WTC11 (cell line): ENCODE results near the gene CDH2. TPM values are rescaled to one million over a fixed set of nuclear protein-coding genes. Genes with fewer than 3 reads are reported as not detected.

Experiments
- ATAC-seq: fragments of 200-7000 bp; cut with Tn5 transposase; 2 replicates; pipeline ENCODE4 v1.10.0; 2021; ENCODE audit warnings: mild to moderate bottlenecking, moderate library complexity
- CTCF ChIA-PET: fragments of 300-600 bp; sonication (Branson Sonifier 250); formaldehyde crosslinking; loops from one replicate; lab custom pipeline; 2021; ENCODE audit warnings: antibody characterized with exemption; lab: Charles Lee
- POLR2A ChIA-PET: fragments of 350-600 bp; sonication (Branson Sonifier 250); formaldehyde crosslinking; loops from one replicate; lab custom pipeline; 2021; ENCODE audit warnings: antibody characterized with exemption; lab: Charles Lee
- DNase-seq: peaks from one replicate; pipeline ENCODE4 v3.0.0; 2021; ENCODE audit warnings: low spot score
- H3K27ac Mint-ChIP-seq: 2 replicates; pipeline ENCODE4 v1.8.0; 2021; ENCODE audit warnings: mixed read lengths
- H3K27me3 Mint-ChIP-seq: 2 replicates; pipeline ENCODE4 v1.8.0; 2021; ENCODE audit warnings: low read depth, mild to moderate bottlenecking, moderate library complexity, mixed read lengths
- H3K36me3 Mint-ChIP-seq: 2 replicates; pipeline ENCODE4 v1.8.0; 2021; ENCODE audit warnings: mixed read lengths
- H3K4me1 Mint-ChIP-seq: 2 replicates; pipeline ENCODE4 v1.8.0; 2022; ENCODE audit warnings: mixed read lengths
- H3K4me3 Mint-ChIP-seq: 2 replicates; pipeline ENCODE4 v1.8.0; 2021; ENCODE audit warnings: mild to moderate bottlenecking, moderate library complexity, mixed read lengths
- H3K9me3 Mint-ChIP-seq: 2 replicates; pipeline ENCODE4 v1.8.0; 2021; ENCODE audit warnings: mixed read lengths
- AFF4 ChIP-seq: sonication (generic); formaldehyde crosslinking; IDR thresholded peaks from 2 replicates; pipeline ENCODE4 v1.8.1; 2023; ENCODE audit warnings: mild to moderate bottlenecking, missing genetic modification reagents, borderline replicate concordance
- ATF1 ChIP-seq: sonication (generic); formaldehyde crosslinking; IDR thresholded peaks from 2 replicates; pipeline ENCODE4 v1.8.1; 2023; ENCODE audit warnings: mild to moderate bottlenecking, moderate library complexity, missing genetic modification reagents
- CREB1 ChIP-seq: sonication (generic); formaldehyde crosslinking; IDR thresholded peaks from 2 replicates; pipeline ENCODE4 v1.8.0; 2023; ENCODE audit warnings: mild to moderate bottlenecking, missing genetic modification reagents
- EMX1 ChIP-seq: fragments of 250-450 bp; sonication (Bioruptor Pico); IDR thresholded peaks from 2 replicates; pipeline ENCODE4 v1.8.0; 2021; ENCODE audit warnings: mild to moderate bottlenecking
- GRHL2 ChIP-seq: fragments of 250-450 bp; sonication (Bioruptor Pico); IDR thresholded peaks from 2 replicates; pipeline ENCODE4 v1.8.0; 2022; ENCODE audit warnings: mild to moderate bottlenecking, moderate library complexity; ENCODE audit not compliant: insufficient replicate concordance, severe bottlenecking
- GTF2I ChIP-seq: fragments of 250-450 bp; sonication (Bioruptor Pico); conservative IDR thresholded peaks from 2 replicates; pipeline ENCODE4 v1.4.0; 2021; ENCODE audit warnings: mild to moderate bottlenecking
- HMGXB4 ChIP-seq: sonication (generic); formaldehyde crosslinking; IDR thresholded peaks from 2 replicates; pipeline ENCODE4 v1.8.1; 2023; ENCODE audit warnings: mild to moderate bottlenecking, moderate library complexity, missing genetic modification reagents
- JUN ChIP-seq: sonication (generic); formaldehyde crosslinking; IDR thresholded peaks from 2 replicates; pipeline ENCODE4 v1.8.0; 2023; ENCODE audit warnings: mild to moderate bottlenecking, missing genetic modification reagents
- NFATC4 ChIP-seq: fragments of 250-450 bp; sonication (Bioruptor Pico); IDR thresholded peaks from 2 replicates; pipeline ENCODE4 v1.9.0; 2021; ENCODE audit warnings: mild to moderate bottlenecking
- NR3C1 ChIP-seq: sonication (generic); formaldehyde crosslinking; conservative IDR thresholded peaks from 2 replicates; pipeline ENCODE4 v1.8.1; 2023; ENCODE audit warnings: low read depth, mild to moderate bottlenecking, missing genetic modification reagents
- PRDM15 ChIP-seq: sonication (generic); formaldehyde crosslinking; IDR thresholded peaks from 2 replicates; pipeline ENCODE4 v1.8.0; 2022; ENCODE audit warnings: missing genetic modification reagents
- PRRX2 ChIP-seq: fragments of 250-450 bp; sonication (Bioruptor Pico); IDR thresholded peaks from 2 replicates; pipeline ENCODE4 v1.8.0; 2021; ENCODE audit warnings: mild to moderate bottlenecking
- RELA ChIP-seq: sonication (generic); formaldehyde crosslinking; IDR thresholded peaks from 2 replicates; pipeline ENCODE4 v1.8.1; 2022; ENCODE audit warnings: missing genetic modification reagents, mild to moderate bottlenecking, borderline replicate concordance
- RORB ChIP-seq: fragments of 250-450 bp; sonication (Bioruptor Pico); IDR thresholded peaks from 2 replicates; pipeline ENCODE4 v1.9.0; 2021; ENCODE audit warnings: mild to moderate bottlenecking
- TP53 ChIP-seq: sonication (generic); formaldehyde crosslinking; IDR thresholded peaks from 2 replicates; pipeline ENCODE4 v1.8.1; 2023; ENCODE audit warnings: mild to moderate bottlenecking, missing genetic modification reagents
- ZNF263 ChIP-seq: sonication (generic); formaldehyde crosslinking; IDR thresholded peaks from 2 replicates; pipeline ENCODE4 v1.8.1; 2022; ENCODE audit warnings: low read depth, mild to moderate bottlenecking, moderate library complexity, missing genetic modification reagents
- ZNF416 ChIP-seq: fragments of 250-450 bp; sonication (Bioruptor Pico); IDR thresholded peaks from 2 replicates; pipeline ENCODE4 v1.9.0; 2021; ENCODE audit warnings: mild to moderate bottlenecking, inconsistent platforms
- ZNF671 ChIP-seq: fragments of 250-450 bp; sonication (Bioruptor Pico); IDR thresholded peaks from 2 replicates; pipeline ENCODE4 v1.8.0; 2021; ENCODE audit warnings: mild to moderate bottlenecking
- total RNA-seq: library from RNA; stranded (reverse); gene quantifications from 3 replicates; pipeline ENCODE4 v1.2.3, GENCODE V29; 2021
- TF ChIP-seq, protein P1 (sequence below): sonication (generic); formaldehyde crosslinking; IDR thresholded peaks from 2 replicates; pipeline ENCODE4 v1.8.1; 2022; ENCODE audit warnings: low read depth, missing genetic modification reagents, borderline replicate concordance
- TF ChIP-seq, protein P2 (sequence below): sonication (generic); formaldehyde crosslinking; conservative IDR thresholded peaks from 2 replicates; pipeline ENCODE4 v1.8.1; 2022; ENCODE audit warnings: mild to moderate bottlenecking, missing genetic modification reagents
- TF ChIP-seq, protein P3 (sequence below): sonication (generic); formaldehyde crosslinking; IDR thresholded peaks from 2 replicates; pipeline ENCODE4 v1.8.0; 2023; ENCODE audit warnings: missing genetic modification reagents
- TF ChIP-seq, protein P4 (sequence below): fragments of 250-450 bp; sonication (Bioruptor Pico); IDR thresholded peaks from 2 replicates; pipeline ENCODE4 v1.8.0; 2021; ENCODE audit warnings: mild to moderate bottlenecking

Gene CDH2
- total RNA-seq, 1 experiment from 2014 or later, result 17.3 TPM

- TF ChIP-seq ATF1 (no peak), CREB1 (CRISPR knock-in tag) (no peak), NR3C1 (CRISPR knock-in tag) (no peak), PRDM15 (no peak), RORB (no peak), ZNF416 (CRISPR knock-in tag) (no peak)
- TF ChIP-seq, protein P1, sequence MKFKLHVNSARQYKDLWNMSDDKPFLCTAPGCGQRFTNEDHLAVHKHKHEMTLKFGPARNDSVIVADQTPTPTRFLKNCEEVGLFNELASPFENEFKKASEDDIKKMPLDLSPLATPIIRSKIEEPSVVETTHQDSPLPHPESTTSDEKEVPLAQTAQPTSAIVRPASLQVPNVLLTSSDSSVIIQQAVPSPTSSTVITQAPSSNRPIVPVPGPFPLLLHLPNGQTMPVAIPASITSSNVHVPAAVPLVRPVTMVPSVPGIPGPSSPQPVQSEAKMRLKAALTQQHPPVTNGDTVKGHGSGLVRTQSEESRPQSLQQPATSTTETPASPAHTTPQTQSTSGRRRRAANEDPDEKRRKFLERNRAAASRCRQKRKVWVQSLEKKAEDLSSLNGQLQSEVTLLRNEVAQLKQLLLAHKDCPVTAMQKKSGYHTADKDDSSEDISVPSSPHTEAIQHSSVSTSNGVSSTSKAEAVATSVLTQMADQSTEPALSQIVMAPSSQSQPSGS (CRISPR knock-in tag), result no peak
- TF ChIP-seq, all 79 proteins: peak for 0
Observed at GRCh38 chr18:28114472-28114871, 62.5 kb downstream of the CDH2 start (continued).

DNA sequence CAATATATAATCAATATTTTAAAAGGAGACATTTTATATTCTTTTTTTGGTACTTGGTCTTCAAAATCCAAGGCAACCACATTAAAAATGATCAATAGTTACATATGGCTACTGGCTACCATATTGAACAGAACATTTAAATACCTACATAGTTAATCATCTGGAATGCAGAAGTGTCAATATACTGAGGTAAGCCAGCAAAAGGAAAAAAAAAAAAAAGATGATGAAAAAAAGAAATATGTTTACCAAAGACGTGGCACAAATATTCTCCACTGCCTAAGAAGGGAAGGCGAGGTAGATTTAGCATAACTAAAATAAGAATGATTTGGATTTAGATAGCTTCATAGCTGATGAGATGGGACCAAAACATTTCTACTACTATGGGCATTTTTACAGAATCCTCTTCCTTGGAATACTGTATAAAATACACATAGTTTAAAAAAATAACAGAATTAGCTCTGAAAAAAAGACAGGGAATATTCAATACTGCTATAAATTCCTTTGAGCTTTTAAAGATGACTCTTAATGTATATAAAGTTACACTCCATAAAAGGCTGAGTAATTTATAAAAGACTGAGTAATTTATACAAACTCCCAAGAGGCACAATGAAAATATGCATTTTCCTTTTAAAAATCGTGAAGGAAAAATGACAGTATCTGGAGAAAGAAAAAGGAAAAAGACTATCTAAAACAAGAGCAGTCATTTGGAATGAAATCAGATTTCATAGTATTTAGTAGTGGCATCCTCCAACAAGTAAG is 63.5 kb downstream of the CDH2 start:
- no peak overlapping the region for H3K4me3 Mint-ChIP-seq
- peaks cover 34% of the 10 kb centered on the region for H3K4me1 Mint-ChIP-seq
- ChIA-PET POLR2A (no interaction called here), CTCF (no interaction called here)
- no peak for TF ChIP-seq GRHL2
- TF ChIP-seq NFATC4 (CRISPR knock-in tag), result no peak
- no peak for TF ChIP-seq EMX1 (CRISPR knock-in tag)
- DNase-seq (no peak), ATAC-seq (no peak)
- no peak overlapping the region for H3K27ac Mint-ChIP-seq
- no peaks in the 10 kb centered on the region for H3K27me3 Mint-ChIP-seq
- no peaks in the 10 kb centered on the region for H3K9me3 Mint-ChIP-seq
- H3K36me3 Mint-ChIP-seq, result no peaks in the 10 kb centered on the region

GRCh38 chr18:28112056-28112470 is 64.9 kb downstream of the CDH2 start:
- Mint-ChIP-seq H3K4me3 (no peak overlapping the region), H3K27ac (no peak overlapping the region), H3K27me3 (no peaks in the 10 kb centered on the region), H3K9me3 (no peaks in the 10 kb centered on the region), H3K4me1 (peaks cover 45% of the 10 kb centered on the region), H3K36me3 (no peaks in the 10 kb centered on the region)
- POLR2A ChIA-PET, result no interaction called here
- ATAC-seq (no peak), DNase-seq (no peak)
- CTCF ChIA-PET, result no interaction called here
- TF ChIP-seq GTF2I (CRISPR knock-in tag), result no peak
- TF ChIP-seq, protein P2, sequence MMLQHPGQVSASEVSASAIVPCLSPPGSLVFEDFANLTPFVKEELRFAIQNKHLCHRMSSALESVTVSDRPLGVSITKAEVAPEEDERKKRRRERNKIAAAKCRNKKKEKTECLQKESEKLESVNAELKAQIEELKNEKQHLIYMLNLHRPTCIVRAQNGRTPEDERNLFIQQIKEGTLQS, result no peak
- no peak for TF ChIP-seq PRRX2 (CRISPR knock-in tag)
- TF ChIP-seq ZNF671 (CRISPR knock-in tag), result no peak
- TF ChIP-seq, protein P3, sequence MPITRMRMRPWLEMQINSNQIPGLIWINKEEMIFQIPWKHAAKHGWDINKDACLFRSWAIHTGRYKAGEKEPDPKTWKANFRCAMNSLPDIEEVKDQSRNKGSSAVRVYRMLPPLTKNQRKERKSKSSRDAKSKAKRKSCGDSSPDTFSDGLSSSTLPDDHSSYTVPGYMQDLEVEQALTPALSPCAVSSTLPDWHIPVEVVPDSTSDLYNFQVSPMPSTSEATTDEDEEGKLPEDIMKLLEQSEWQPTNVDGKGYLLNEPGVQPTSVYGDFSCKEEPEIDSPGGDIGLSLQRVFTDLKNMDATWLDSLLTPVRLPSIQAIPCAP (CRISPR knock-in tag), result no peak
- no peak for TF ChIP-seq AFF4 (CRISPR knock-in tag)
- no peak for TF ChIP-seq JUN (CRISPR knock-in tag)
- TF ChIP-seq ZNF263, result no peak
- TF ChIP-seq, protein P4, sequence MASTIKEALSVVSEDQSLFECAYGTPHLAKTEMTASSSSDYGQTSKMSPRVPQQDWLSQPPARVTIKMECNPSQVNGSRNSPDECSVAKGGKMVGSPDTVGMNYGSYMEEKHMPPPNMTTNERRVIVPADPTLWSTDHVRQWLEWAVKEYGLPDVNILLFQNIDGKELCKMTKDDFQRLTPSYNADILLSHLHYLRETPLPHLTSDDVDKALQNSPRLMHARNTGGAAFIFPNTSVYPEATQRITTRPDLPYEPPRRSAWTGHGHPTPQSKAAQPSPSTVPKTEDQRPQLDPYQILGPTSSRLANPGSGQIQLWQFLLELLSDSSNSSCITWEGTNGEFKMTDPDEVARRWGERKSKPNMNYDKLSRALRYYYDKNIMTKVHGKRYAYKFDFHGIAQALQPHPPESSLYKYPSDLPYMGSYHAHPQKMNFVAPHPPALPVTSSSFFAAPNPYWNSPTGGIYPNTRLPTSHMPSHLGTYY (CRISPR knock-in tag), result no peak
- TF ChIP-seq RELA (CRISPR knock-in tag), result no peak
- no peak for TF ChIP-seq HMGXB4
- no peak for TF ChIP-seq TP53
